IPS-18a (cell line): ENCODE measurements around the gene C6orf62.
A peak's percentile ranks its signal among the peaks of the same experiment; 100 is the strongest.
"Not testable (repeated sequence)": the region's sequence is repeated elsewhere in the genome, so short reads cannot be mapped to it uniquely, and the experiment has no call there.

Experiments
- H3K27ac ChIP-seq: one replicate; pipeline ENCODE4 v1.5.1; 2013; ENCODE audit warnings: low read length
- H3K27me3 ChIP-seq: one replicate; pipeline ENCODE4 v1.6.1; 2013; ENCODE audit warnings: mild to moderate bottlenecking, low read length; ENCODE audit not compliant: control insufficient read depth, insufficient read depth
- H3K36me3 ChIP-seq: one replicate; pipeline ENCODE4 v1.6.1; 2013; ENCODE audit warnings: low read depth, low read length; ENCODE audit not compliant: control insufficient read depth
- H3K4me1 ChIP-seq: one replicate; pipeline ENCODE4 v1.6.1; 2013; ENCODE audit warnings: low read depth, low read length; ENCODE audit not compliant: control insufficient read depth
- H3K4me3 ChIP-seq: one replicate; pipeline ENCODE4 v1.5.1; 2013; ENCODE audit warnings: low read length
- H3K9ac ChIP-seq: one replicate; pipeline ENCODE4 v1.6.1; 2013; ENCODE audit warnings: mild to moderate bottlenecking, low read length, moderate library complexity
- H3K9me3 ChIP-seq: one replicate; pipeline ENCODE4 v1.6.1; 2013; ENCODE audit warnings: low read depth, low read length; ENCODE audit not compliant: control insufficient read depth

The C6orf62 gene

DNA sequence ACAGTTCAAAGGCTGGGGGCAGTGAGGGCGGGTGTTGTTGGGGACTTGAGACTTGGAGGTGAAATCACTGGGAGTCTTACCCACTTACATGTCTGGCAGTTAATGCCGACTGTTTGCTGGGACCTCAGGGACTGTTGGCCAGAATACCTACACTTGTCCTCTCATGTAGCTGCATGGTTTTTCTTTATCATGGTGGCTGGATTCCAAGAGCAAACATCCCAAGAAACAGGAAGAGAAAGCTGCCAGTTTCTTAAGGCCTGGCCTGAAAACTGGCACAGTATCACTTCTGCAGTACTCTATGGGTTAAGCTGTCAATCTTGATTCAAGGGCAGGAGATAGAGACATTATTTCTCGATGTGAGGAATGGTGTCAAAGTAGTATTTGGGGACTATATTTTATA lies 19.8 kb upstream of the C6orf62 start:
- Histone ChIP-seq H3K36me3 (no peaks in the 10 kb centered on the region), H3K27me3 (no peaks in the 10 kb centered on the region), H3K4me3 (no peak overlapping the region), H3K4me1 (no peaks in the 10 kb centered on the region), H3K9me3 (no peaks in the 10 kb centered on the region), H3K27ac (no peak overlapping the region), H3K9ac (no peak overlapping the region)

GRCh38 chr6:24734710-24735109 lies 15.8 kb upstream of the C6orf62 start:
- H3K9me3 ChIP-seq = peaks cover 14% of the 10 kb centered on the region

DNA sequence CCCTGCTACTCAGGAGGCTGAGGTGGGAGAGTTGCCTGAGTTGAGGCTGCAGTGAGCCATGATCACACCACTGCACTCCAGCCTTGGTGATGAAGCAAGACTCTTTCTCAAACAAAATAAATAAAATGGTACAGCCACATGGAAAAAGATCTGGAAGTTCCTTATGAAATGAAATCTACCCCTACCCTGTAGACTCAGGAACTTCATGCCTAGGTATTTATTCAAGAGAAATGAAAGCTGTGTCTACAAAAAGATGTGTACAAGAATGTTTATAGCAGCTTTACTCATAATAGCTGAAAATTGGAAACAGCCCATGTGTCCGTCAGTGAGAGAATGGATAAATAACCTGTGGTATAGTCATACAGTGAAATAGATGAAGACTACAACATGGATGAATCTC lies 15.2 kb upstream of the C6orf62 start:
- no peaks in the 10 kb centered on the region for H3K36me3 ChIP-seq
- no peak overlapping the region for H3K27ac ChIP-seq
- H3K9me3 ChIP-seq = peaks cover 14% of the 10 kb centered on the region
- no peak overlapping the region for H3K9ac ChIP-seq
- no peaks in the 10 kb centered on the region for H3K4me1 ChIP-seq
- H3K4me3 ChIP-seq = no peak overlapping the region
- H3K27me3 ChIP-seq = no peaks in the 10 kb centered on the region

More at GRCh38 chr6:24734710-24735109, 15.8 kb upstream of the C6orf62 start:
- not testable (repeated sequence) for H3K27me3 ChIP-seq, H3K4me1 ChIP-seq, H3K4me3 ChIP-seq, H3K9ac ChIP-seq, H3K27ac ChIP-seq, H3K36me3 ChIP-seq

GRCh38 chr6:24731456-24732134 lies 12.6 kb upstream of the C6orf62 start:
- not testable (repeated sequence) for H3K36me3 ChIP-seq, H3K9ac ChIP-seq, H3K4me1 ChIP-seq, H3K4me3 ChIP-seq, H3K27ac ChIP-seq, H3K27me3 ChIP-seq
- peaks cover 14% of the 10 kb centered on the region for H3K9me3 ChIP-seq

DNA sequence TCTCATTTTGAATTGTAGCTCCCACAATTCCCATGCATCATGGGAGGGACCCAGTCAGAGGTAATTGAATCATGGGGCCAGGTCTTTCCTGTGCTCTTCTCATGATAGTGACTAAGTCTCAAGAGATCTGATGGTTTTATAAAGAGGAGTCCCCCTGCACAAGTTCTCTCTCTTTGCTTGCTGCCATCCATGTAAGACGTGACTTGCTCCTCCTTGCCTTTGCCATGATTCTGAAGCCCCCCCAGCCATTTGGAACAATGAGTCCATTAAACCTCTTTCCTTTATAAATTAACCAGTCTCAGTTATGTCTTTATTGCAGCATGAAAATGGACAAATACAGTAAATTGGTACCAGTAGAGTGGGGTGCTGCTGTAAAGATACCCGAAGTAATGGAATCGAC lies 11.7 kb upstream of the C6orf62 start:
- not testable (repeated sequence) for H3K36me3 ChIP-seq, H3K27me3 ChIP-seq, H3K9ac ChIP-seq, H3K27ac ChIP-seq, H3K4me1 ChIP-seq, H3K4me3 ChIP-seq
- peaks cover 14% of the 10 kb centered on the region for H3K9me3 ChIP-seq

DNA sequence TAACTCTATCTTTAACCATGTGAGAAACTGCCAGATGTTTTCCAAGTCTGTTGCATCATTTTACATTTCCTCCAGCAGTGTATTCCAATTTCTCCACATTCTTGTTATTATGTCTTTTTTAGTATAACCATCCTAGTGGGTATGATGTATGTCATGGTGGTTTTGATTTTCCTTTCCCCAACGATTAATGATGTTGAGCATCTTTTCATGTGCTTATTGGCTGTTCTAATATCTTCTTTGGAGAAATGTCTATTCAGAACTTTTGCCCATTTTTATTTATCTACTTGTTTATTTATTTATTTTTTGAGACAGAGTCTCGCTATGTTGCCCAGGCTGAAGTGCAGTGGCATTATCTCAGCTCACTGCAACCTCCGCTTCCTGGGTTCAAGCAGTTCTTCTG lies 4.3 kb upstream of the C6orf62 start:
- no peaks in the 10 kb centered on the region for H3K9me3 ChIP-seq
- H3K36me3 ChIP-seq = no peaks in the 10 kb centered on the region

GRCh38 chr6:24721461-24722215 lies 2.7 kb upstream of the C6orf62 start:
- Histone ChIP-seq H3K4me1 (peaks cover 19% of the 10 kb centered on the region), H3K9me3 (no peaks in the 10 kb centered on the region), H3K36me3 (peaks cover 11% of the 10 kb centered on the region), H3K9ac (peak overlapping the region; percentile 99), H3K4me3 (peak overlapping the region; percentile 98), H3K27ac (peak overlapping the region; percentile 97), H3K27me3 (no peaks in the 10 kb centered on the region)

More for the DNA sequence above, 4.3 kb upstream of the C6orf62 start:
- H3K9ac ChIP-seq = no peak overlapping the region
- H3K4me1 ChIP-seq = peaks cover 16% of the 10 kb centered on the region
- H3K27me3 ChIP-seq = no peaks in the 10 kb centered on the region
- no peak overlapping the region for H3K27ac ChIP-seq
- no peak overlapping the region for H3K4me3 ChIP-seq

DNA sequence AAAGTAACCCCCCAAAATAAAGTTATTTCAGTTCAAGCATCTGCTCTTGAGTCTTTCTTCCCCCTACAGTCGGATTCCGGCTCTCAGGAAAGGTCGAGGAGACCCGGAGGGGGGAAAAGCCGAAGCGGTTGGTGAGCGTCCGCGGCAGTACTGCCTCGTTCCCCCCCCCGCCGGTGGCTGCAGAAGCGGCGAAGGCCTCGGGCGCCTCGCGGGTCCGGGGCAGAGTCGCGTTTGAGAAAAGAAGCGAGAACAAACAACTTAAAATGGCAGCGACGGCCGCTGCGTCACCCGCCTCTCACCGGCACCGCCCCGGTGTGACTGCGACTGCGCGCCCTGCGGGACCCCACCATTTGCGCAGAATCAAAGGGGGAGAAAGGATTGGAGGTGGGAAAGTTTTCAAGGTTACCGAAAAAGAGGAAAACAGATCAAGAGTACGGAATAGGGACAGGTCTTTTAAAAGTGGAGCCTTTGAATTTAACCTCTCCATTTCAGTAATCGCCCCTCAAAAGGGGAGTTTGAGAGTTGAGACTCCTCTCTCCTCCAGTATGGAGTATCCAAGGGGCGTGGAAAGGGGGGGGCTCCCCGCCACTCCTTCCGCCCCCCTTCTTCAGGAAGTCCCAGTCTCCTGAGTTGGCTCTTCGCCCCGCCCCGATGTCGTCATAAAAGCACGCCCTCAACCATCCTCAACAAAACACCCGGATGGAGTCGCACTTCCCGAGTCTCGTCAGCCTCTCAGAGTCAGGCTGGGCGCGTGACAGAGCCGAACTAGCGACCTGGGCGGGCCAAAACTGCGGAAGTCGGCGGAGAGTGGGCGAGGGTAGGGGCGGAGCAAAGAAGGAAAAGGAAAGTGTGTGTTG lies 1.9 kb upstream of the C6orf62 start:
- peak overlapping the region; percentile 98 for H3K4me3 ChIP-seq
- H3K9ac ChIP-seq = peak overlapping the region; percentile 99
- peak overlapping the region; percentile 98 for H3K27ac ChIP-seq
- H3K36me3 ChIP-seq = peaks cover 18% of the 10 kb centered on the region
- H3K4me1 ChIP-seq = peaks cover 15% of the 10 kb centered on the region
- no peaks in the 10 kb centered on the region for H3K9me3 ChIP-seq
- no peaks in the 10 kb centered on the region for H3K27me3 ChIP-seq

DNA sequence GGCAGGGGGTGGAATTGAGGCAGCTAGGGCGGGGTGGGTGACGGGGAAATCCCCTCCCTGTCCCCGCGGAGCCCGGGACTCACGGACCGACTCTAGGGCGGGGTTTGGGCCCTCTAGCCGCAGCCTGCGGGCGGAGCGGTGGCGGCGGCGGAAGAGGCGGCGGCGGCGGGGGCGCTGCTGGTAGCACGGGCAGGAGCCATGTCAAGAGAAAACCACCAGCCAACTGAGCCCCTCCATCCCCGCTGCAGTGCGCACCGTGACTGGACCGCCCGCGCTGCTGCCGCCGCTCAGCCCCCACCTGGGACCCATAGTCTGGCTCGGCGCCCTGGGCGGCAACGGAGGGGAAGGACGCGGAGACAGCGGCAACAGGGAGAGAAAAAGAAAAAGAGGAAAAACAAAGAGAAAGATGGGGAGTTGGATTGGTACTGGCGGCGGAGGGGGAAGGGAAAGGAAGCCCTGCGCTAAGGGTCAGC lies 1.2 kb upstream of the C6orf62 start:
- H3K27ac ChIP-seq = peak overlapping the region; percentile 98
- H3K36me3 ChIP-seq = peaks cover 25% of the 10 kb centered on the region
- H3K4me1 ChIP-seq = peaks cover 15% of the 10 kb centered on the region
- H3K4me3 ChIP-seq = peak overlapping the region; percentile 98
- no peaks in the 10 kb centered on the region for H3K27me3 ChIP-seq
- H3K9ac ChIP-seq = peak overlapping the region; percentile 99
- no peaks in the 10 kb centered on the region for H3K9me3 ChIP-seq

DNA sequence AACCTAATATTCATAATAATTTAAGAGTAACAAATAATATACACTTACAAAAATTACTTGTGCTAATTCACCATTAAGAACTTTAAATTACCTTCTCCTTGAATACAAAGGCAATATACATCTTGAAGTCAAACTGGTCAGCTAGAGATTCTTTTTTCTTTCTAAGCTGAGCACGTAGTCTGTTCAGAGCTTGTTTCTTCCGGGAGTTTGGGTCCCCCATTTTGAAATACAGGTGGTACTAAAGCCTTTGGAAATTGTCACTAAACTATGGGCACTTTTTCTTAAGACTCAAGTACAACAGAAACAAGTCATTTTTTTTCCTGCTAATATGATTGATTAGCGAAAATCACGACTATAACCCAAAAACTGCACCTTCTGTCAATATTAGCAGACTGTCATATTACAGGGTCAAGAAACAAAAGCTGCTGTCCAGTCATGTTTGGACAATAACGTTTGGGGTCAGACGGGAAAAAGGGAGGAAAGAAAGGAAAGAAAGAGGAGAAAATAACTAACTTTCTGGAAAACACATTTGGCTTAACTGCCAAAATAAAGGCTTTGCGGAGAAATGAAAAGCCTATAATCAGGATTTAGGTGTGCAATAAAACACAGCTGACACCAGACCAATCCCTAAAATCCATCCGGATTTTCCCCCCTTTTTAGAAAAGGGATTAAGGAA lies 367 bp downstream of the C6orf62 start:
- H3K36me3 ChIP-seq = peaks cover 40% of the 10 kb centered on the region
- H3K27ac ChIP-seq = no peak overlapping the region
- H3K9me3 ChIP-seq = no peaks in the 10 kb centered on the region
- peaks cover 15% of the 10 kb centered on the region for H3K4me1 ChIP-seq
- peak overlapping the region; percentile 98 for H3K4me3 ChIP-seq
- no peaks in the 10 kb centered on the region for H3K27me3 ChIP-seq
- H3K9ac ChIP-seq = peak overlapping the region; percentile 99

- not testable (repeated sequence) for H3K9ac ChIP-seq, H3K27ac ChIP-seq, H3K9me3 ChIP-seq, H3K27me3 ChIP-seq
- Histone ChIP-seq H3K36me3 (peaks cover 59% of the 10 kb centered on the region), H3K4me3 (peak overlapping the region; percentile 98), H3K4me1 (peaks cover 12% of the 10 kb centered on the region)
Measured at GRCh38 chr6:24716602-24717148, 2.3 kb downstream of the C6orf62 start.
